ENCODE measurements around the gene USP3. TPM values are rescaled to one million over a fixed set of nuclear protein-coding genes. Genes with fewer than 3 reads are reported as not detected.
"Not testable (repeated sequence)": the region's sequence is repeated elsewhere in the genome, so short reads cannot be mapped to it uniquely, and the experiment has no call there.

Gene USP3
- total and polyA plus RNA-seq, 2 donors, result 32.6 to 57.6 TPM

- Histone ChIP-seq H3K4me3 (ENCODE audit: low read length in 2 of 2) (no peak overlapping the region), H3K9me3 (ENCODE audit: control insufficient read depth in 2 of 2, insufficient read depth in 1 of 2, low read length in 1 of 2) (no peaks in the 10 kb centered on the region), H3K27me3 (ENCODE audit: control insufficient read depth in 2 of 2, insufficient read depth in 1 of 2, low read length in 1 of 2) (no peaks in the 10 kb centered on the region), H3K4me1 (ENCODE audit: control insufficient read depth in 2 of 2, insufficient read depth in 2 of 2, low read length in 2 of 2) (peaks cover 0 to 3% of the 10 kb centered on the region in 2 donors), H3K27ac (ENCODE audit: low read depth in 1 of 2, low read length in 1 of 2) (no peak overlapping the region), H3K36me3 (ENCODE audit: control insufficient read depth in 2 of 2, insufficient read depth in 2 of 2, low read length in 1 of 2) (no peaks in the 10 kb centered on the region)
- no peak for DNase-seq (ENCODE audit: low read depth in 6 of 9, low spot score in 9 of 9)
- 95% methylated on average over 4 of the region's 4 CpGs for WGBS
Measured at GRCh38 chr15:63528138-63528659, 23.8 kb downstream of the USP3 start.

GRCh38 chr15:63530235-63530634 lies 25.8 kb downstream of the USP3 start:
- no peaks in the 10 kb centered on the region for H3K4me1 ChIP-seq (ENCODE audit: control insufficient read depth in 2 of 2, insufficient read depth in 2 of 2, low read length in 2 of 2)
- DNase-seq (ENCODE audit: low read depth in 6 of 9, low spot score in 9 of 9), result no peak
- H3K36me3 ChIP-seq (ENCODE audit: control insufficient read depth in 2 of 2, insufficient read depth in 2 of 2, low read length in 1 of 2), result no peaks in the 10 kb centered on the region
- no peaks in the 10 kb centered on the region for H3K27me3 ChIP-seq (ENCODE audit: control insufficient read depth in 2 of 2, insufficient read depth in 1 of 2, low read length in 1 of 2)
- H3K9me3 ChIP-seq (ENCODE audit: control insufficient read depth in 2 of 2, insufficient read depth in 1 of 2, low read length in 1 of 2), result no peaks in the 10 kb centered on the region
- H3K27ac ChIP-seq (ENCODE audit: low read depth in 1 of 2, low read length in 1 of 2), result no peak overlapping the region
- H3K4me3 ChIP-seq (ENCODE audit: low read length in 2 of 2), result no peak overlapping the region
- WGBS, result 87% methylated on average over 7 of the region's 7 CpGs

GRCh38 chr15:63530752-63531299 lies 26.4 kb downstream of the USP3 start:
- no peaks in the 10 kb centered on the region for H3K9me3 ChIP-seq (ENCODE audit: control insufficient read depth in 2 of 2, insufficient read depth in 1 of 2, low read length in 1 of 2)
- 89% methylated on average over 3 of the region's 3 CpGs for WGBS
- DNase-seq (ENCODE audit: low read depth in 6 of 9, low spot score in 9 of 9), result no peak
- H3K4me1 ChIP-seq (ENCODE audit: control insufficient read depth in 2 of 2, insufficient read depth in 2 of 2, low read length in 2 of 2), result no peaks in the 10 kb centered on the region
- no peak overlapping the region for H3K4me3 ChIP-seq (ENCODE audit: low read length in 2 of 2)
- no peaks in the 10 kb centered on the region for H3K27me3 ChIP-seq (ENCODE audit: control insufficient read depth in 2 of 2, insufficient read depth in 1 of 2, low read length in 1 of 2)
- H3K36me3 ChIP-seq (ENCODE audit: control insufficient read depth in 2 of 2, insufficient read depth in 2 of 2, low read length in 1 of 2), result peaks cover 0 to 4% of the 10 kb centered on the region in 2 donors
- no peak overlapping the region for H3K27ac ChIP-seq (ENCODE audit: low read depth in 1 of 2, low read length in 1 of 2)

GRCh38 chr15:63531586-63531985 lies 27.2 kb downstream of the USP3 start:
- no peak for DNase-seq (ENCODE audit: low read depth in 6 of 9, low spot score in 9 of 9)
- peaks cover 0 to 4% of the 10 kb centered on the region in 2 donors for H3K36me3 ChIP-seq (ENCODE audit: control insufficient read depth in 2 of 2, insufficient read depth in 2 of 2, low read length in 1 of 2)
- H3K4me3 ChIP-seq (ENCODE audit: low read length in 2 of 2), result no peak overlapping the region
- H3K27me3 ChIP-seq (ENCODE audit: control insufficient read depth in 2 of 2, insufficient read depth in 1 of 2, low read length in 1 of 2), result no peaks in the 10 kb centered on the region
- WGBS, result 97% methylated on average over 4 of the region's 4 CpGs
- H3K9me3 ChIP-seq (ENCODE audit: control insufficient read depth in 2 of 2, insufficient read depth in 1 of 2, low read length in 1 of 2), result no peaks in the 10 kb centered on the region
- no peak overlapping the region for H3K27ac ChIP-seq (ENCODE audit: low read depth in 1 of 2, low read length in 1 of 2)
- no peaks in the 10 kb centered on the region for H3K4me1 ChIP-seq (ENCODE audit: control insufficient read depth in 2 of 2, insufficient read depth in 2 of 2, low read length in 2 of 2)

GRCh38 chr15:63532307-63532744 lies 27.9 kb downstream of the USP3 start:
- H3K27ac ChIP-seq (ENCODE audit: low read depth in 1 of 2, low read length in 1 of 2), result no peak overlapping the region
- 96% methylated on average over 5 of the region's 5 CpGs for WGBS
- H3K36me3 ChIP-seq (ENCODE audit: control insufficient read depth in 2 of 2, insufficient read depth in 2 of 2, low read length in 1 of 2), result peaks cover 3 to 8% of the 10 kb centered on the region in 2 donors
- DNase-seq (ENCODE audit: low read depth in 6 of 9, low spot score in 9 of 9), result no peak
- H3K9me3 ChIP-seq (ENCODE audit: control insufficient read depth in 2 of 2, insufficient read depth in 1 of 2, low read length in 1 of 2), result no peaks in the 10 kb centered on the region
- H3K27me3 ChIP-seq (ENCODE audit: control insufficient read depth in 2 of 2, insufficient read depth in 1 of 2, low read length in 1 of 2), result no peaks in the 10 kb centered on the region
- H3K4me3 ChIP-seq (ENCODE audit: low read length in 2 of 2), result no peak overlapping the region
- no peaks in the 10 kb centered on the region for H3K4me1 ChIP-seq (ENCODE audit: control insufficient read depth in 2 of 2, insufficient read depth in 2 of 2, low read length in 2 of 2)

GRCh38 chr15:63534888-63535287 lies 30.5 kb downstream of the USP3 start:
- peaks cover 11 to 19% of the 10 kb centered on the region in 2 donors for H3K36me3 ChIP-seq (ENCODE audit: control insufficient read depth in 2 of 2, insufficient read depth in 2 of 2, low read length in 1 of 2)
- not testable (repeated sequence) for H3K4me3 ChIP-seq (ENCODE audit: low read length in 2 of 2); H3K27me3 ChIP-seq (ENCODE audit: control insufficient read depth in 2 of 2, insufficient read depth in 1 of 2, low read length in 1 of 2); H3K4me1 ChIP-seq (ENCODE audit: control insufficient read depth in 2 of 2, insufficient read depth in 2 of 2, low read length in 2 of 2); H3K9me3 ChIP-seq (ENCODE audit: control insufficient read depth in 2 of 2, insufficient read depth in 1 of 2, low read length in 1 of 2); H3K27ac ChIP-seq (ENCODE audit: low read depth in 1 of 2, low read length in 1 of 2); DNase-seq (ENCODE audit: low read depth in 6 of 9, low spot score in 9 of 9)
- 95% methylated on average over 3 of the region's 3 CpGs for WGBS

GRCh38 chr15:63535689-63536088 lies 31.3 kb downstream of the USP3 start:
- no peaks in the 10 kb centered on the region for H3K9me3 ChIP-seq (ENCODE audit: control insufficient read depth in 2 of 2, insufficient read depth in 1 of 2, low read length in 1 of 2)
- no peak for DNase-seq (ENCODE audit: low read depth in 6 of 9, low spot score in 9 of 9)
- no peak overlapping the region for H3K27ac ChIP-seq (ENCODE audit: low read depth in 1 of 2, low read length in 1 of 2)
- H3K4me1 ChIP-seq (ENCODE audit: control insufficient read depth in 2 of 2, insufficient read depth in 2 of 2, low read length in 2 of 2), result no peaks in the 10 kb centered on the region
- peaks cover 11 to 25% of the 10 kb centered on the region in 2 donors for H3K36me3 ChIP-seq (ENCODE audit: control insufficient read depth in 2 of 2, insufficient read depth in 2 of 2, low read length in 1 of 2)
- H3K4me3 ChIP-seq (ENCODE audit: low read length in 2 of 2), result no peak overlapping the region
- 98% methylated on average over 3 of the region's 3 CpGs for WGBS
- no peaks in the 10 kb centered on the region for H3K27me3 ChIP-seq (ENCODE audit: control insufficient read depth in 2 of 2, insufficient read depth in 1 of 2, low read length in 1 of 2)

- H3K9me3 ChIP-seq (ENCODE audit: control insufficient read depth in 2 of 2, insufficient read depth in 1 of 2, low read length in 1 of 2), result no peaks in the 10 kb centered on the region
- DNase-seq (ENCODE audit: low read depth in 6 of 9, low spot score in 9 of 9), result no peak
- no peaks in the 10 kb centered on the region for H3K27me3 ChIP-seq (ENCODE audit: control insufficient read depth in 2 of 2, insufficient read depth in 1 of 2, low read length in 1 of 2)
- H3K4me1 ChIP-seq (ENCODE audit: control insufficient read depth in 2 of 2, insufficient read depth in 2 of 2, low read length in 2 of 2), result peaks cover 0 to 2% of the 10 kb centered on the region in 2 donors
- WGBS, result 95% methylated on average over 3 of the region's 3 CpGs
- peaks cover 11 to 26% of the 10 kb centered on the region in 2 donors for H3K36me3 ChIP-seq (ENCODE audit: control insufficient read depth in 2 of 2, insufficient read depth in 2 of 2, low read length in 1 of 2)
- H3K4me3 ChIP-seq (ENCODE audit: low read length in 2 of 2), result no peak overlapping the region
- no peak overlapping the region for H3K27ac ChIP-seq (ENCODE audit: low read depth in 1 of 2, low read length in 1 of 2)
Measured at GRCh38 chr15:63538876-63539275, 34.5 kb downstream of the USP3 start.

GRCh38 chr15:63539521-63539920 lies 35.1 kb downstream of the USP3 start:
- Histone ChIP-seq H3K9me3 (ENCODE audit: control insufficient read depth in 2 of 2, insufficient read depth in 1 of 2, low read length in 1 of 2) (no peaks in the 10 kb centered on the region), H3K4me3 (ENCODE audit: low read length in 2 of 2) (no peak overlapping the region), H3K36me3 (ENCODE audit: control insufficient read depth in 2 of 2, insufficient read depth in 2 of 2, low read length in 1 of 2) (peaks cover 11 to 26% of the 10 kb centered on the region in 2 donors), H3K4me1 (ENCODE audit: control insufficient read depth in 2 of 2, insufficient read depth in 2 of 2, low read length in 2 of 2) (peaks cover 1 to 2% of the 10 kb centered on the region in 2 donors), H3K27me3 (ENCODE audit: control insufficient read depth in 2 of 2, insufficient read depth in 1 of 2, low read length in 1 of 2) (no peaks in the 10 kb centered on the region), H3K27ac (ENCODE audit: low read depth in 1 of 2, low read length in 1 of 2) (no peak overlapping the region)
- no peak for DNase-seq (ENCODE audit: low read depth in 6 of 9, low spot score in 9 of 9)
- WGBS, result 58% methylated on average over 6 of the region's 6 CpGs
